Measurements from ENCODE around the gene BPIFB2. TPM values are rescaled to one million over a fixed set of nuclear protein-coding genes. Genes with fewer than 3 reads are reported as not detected.

BPIFB2 gene
- total and polyA plus RNA-seq, 9 donors, result 0.26 TPM; not detected in 8

GRCh38 chr20:33051333-33051732 lies 43.8 kb downstream of the BPIFB2 start:
- H3K27ac ChIP-seq, result no peak overlapping the region
- H3K9me3 ChIP-seq, result no peaks in the 10 kb centered on the region
- no peaks in the 10 kb centered on the region for H3K36me3 ChIP-seq
- intact Hi-C loops (cut with DNase I), result no loop called here
- H3K4me1 ChIP-seq (ENCODE audit: insufficient read depth), result no peaks in the 10 kb centered on the region
- WGBS, 3 donors, result 63 to 86% (median 72%) methylated on average over 4 of the region's 4 CpGs
- no peaks in the 10 kb centered on the region for H3K27me3 ChIP-seq
- TF ChIP-seq CTCF (IDR thresholded peaks at IDR 0.05) (no peak), EP300 (IDR thresholded peaks at IDR 0.05) (no peak), POLR2A (IDR thresholded peaks at IDR 0.05) (no peak)
- DNase-seq, result no peak
- H3K4me3 ChIP-seq, result no peak overlapping the region

GRCh38 chr20:33053291-33054106 lies 46.0 kb downstream of the BPIFB2 start, which contains the start of gene BPIFB3:
TSS of gene BPIFB3 (plus strand) at chr20:33053903. CDS start at chr20:33055436, 1,533 bp downstream.
- H3K27me3 ChIP-seq, result no peaks in the 10 kb centered on the region
- no peak within 1 kb of the TSS for H3K27ac ChIP-seq
- H3K4me3 ChIP-seq, result no peak within 1 kb of the TSS
- intact Hi-C loops (cut with DNase I), result no loop called here
- no peak for DNase-seq
- WGBS, 3 donors, result 51 to 62% (median 52%) methylated on average over 25 of the region's 25 CpGs
- H3K36me3 ChIP-seq, result no peaks in the 10 kb centered on the region
- no peaks in the 10 kb centered on the region for H3K4me1 ChIP-seq (ENCODE audit: insufficient read depth)
- TF ChIP-seq CTCF (IDR thresholded peaks at IDR 0.05) (no peak), EP300 (IDR thresholded peaks at IDR 0.05) (no peak), POLR2A (IDR thresholded peaks at IDR 0.05) (no peak)
- no peaks in the 10 kb centered on the region for H3K9me3 ChIP-seq

- Histone ChIP-seq H3K4me1 (ENCODE audit: insufficient read depth) (no peaks in the 10 kb centered on the region), H3K36me3 (no peaks in the 10 kb centered on the region), H3K9me3 (no peaks in the 10 kb centered on the region), H3K27me3 (no peaks in the 10 kb centered on the region), H3K27ac (no peak overlapping the region), H3K4me3 (no peak overlapping the region)
- intact Hi-C loops (cut with DNase I), result no loop called here
- WGBS, 3 donors, result 50 to 67% (median 55%) methylated on average over 7 of the region's 7 CpGs
- TF ChIP-seq EP300 (IDR thresholded peaks at IDR 0.05) (no peak), POLR2A (IDR thresholded peaks at IDR 0.05) (no peak), CTCF (IDR thresholded peaks at IDR 0.05) (no peak)
- no peak for DNase-seq
Measured at GRCh38 chr20:33054381-33054780, 46.9 kb downstream of the BPIFB2 start.

- Histone ChIP-seq H3K4me1 (ENCODE audit: insufficient read depth) (no peaks in the 10 kb centered on the region), H3K36me3 (no peaks in the 10 kb centered on the region), H3K9me3 (no peaks in the 10 kb centered on the region), H3K4me3 (no peak overlapping the region), H3K27me3 (no peaks in the 10 kb centered on the region), H3K27ac (no peak overlapping the region)
- 78 to 81% (median 81%) methylated on average over 2 of the region's 2 CpGs for WGBS, 3 donors
- no peak for DNase-seq
- intact Hi-C loops (cut with DNase I), result no loop called here
- no peak for TF ChIP-seq CTCF (IDR thresholded peaks at IDR 0.05)
- no peak for TF ChIP-seq EP300 (IDR thresholded peaks at IDR 0.05)
- no peak for TF ChIP-seq POLR2A (IDR thresholded peaks at IDR 0.05)
Measured at GRCh38 chr20:33054791-33055190, 47.3 kb downstream of the BPIFB2 start.
